Measurements from ENCODE around the gene PISD.
A peak's percentile ranks its signal among the peaks of the same experiment; 100 is the strongest.

The PISD gene

GRCh38 chr22:31652911-31653684 is 8.9 kb downstream of the PISD start:
- DNase-seq = no peak

GRCh38 chr22:31652088-31652487 is 9.9 kb downstream of the PISD start:
- no peak for DNase-seq

GRCh38 chr22:31651664-31652063 is 10.4 kb downstream of the PISD start:
- DNase-seq = no peak

- DNase-seq = no peak
Measured at GRCh38 chr22:31650391-31650790, 11.6 kb downstream of the PISD start.

- DNase-seq = no peak
Measured at GRCh38 chr22:31647523-31648320, 14.3 kb downstream of the PISD start.

- DNase-seq = no peak
Measured at GRCh38 chr22:31647066-31647465, 14.9 kb downstream of the PISD start.

GRCh38 chr22:31646186-31647019 is 15.6 kb downstream of the PISD start:
- DNase-seq = no peak

GRCh38 chr22:31639436-31640039 is 22.5 kb downstream of the PISD start:
- DNase-seq = no peak

GRCh38 chr22:31637891-31638618 is 24.0 kb downstream of the PISD start:
- no peak for DNase-seq

GRCh38 chr22:31637447-31637890 is 24.5 kb downstream of the PISD start:
- no peak for DNase-seq

- no peak for DNase-seq
Measured at GRCh38 chr22:31635638-31636306, 26.2 kb downstream of the PISD start.

- DNase-seq = no peak
Measured at GRCh38 chr22:31631436-31631835, 30.6 kb downstream of the PISD start.

- peak; percentile 84 for DNase-seq
Measured at GRCh38 chr22:31630331-31631329, 31.4 kb downstream of the PISD start.

- DNase-seq = no peak
Measured at GRCh38 chr22:31629741-31630184, 32.3 kb downstream of the PISD start.

- no peak for DNase-seq
Measured at GRCh38 chr22:31628969-31629708, 32.9 kb downstream of the PISD start.

- no peak for DNase-seq
Measured at GRCh38 chr22:31628362-31628761, 33.7 kb downstream of the PISD start.

- DNase-seq = no peak
Measured at GRCh38 chr22:31627223-31627731, 34.7 kb downstream of the PISD start.

- no peak for DNase-seq
Measured at GRCh38 chr22:31626427-31627150, 35.4 kb downstream of the PISD start.

All from effector CD4-positive, alpha-beta T cell (primary cell).